DMS114 treated with DMSO at 0.1 percent for 48 hours (cell line): Measurements from ENCODE around the gene TMEFF2.

Experiments
- DNase-seq: peaks from one replicate; lab custom pipeline; 2025; ENCODE audit not compliant: unreplicated experiment; lab: John Stamatoyannopoulos, UW

TMEFF2 gene

GRCh38 chr2:191910518-191910917 lies 284.2 kb downstream of the TMEFF2 start:
- DNase-seq, result no peak

GRCh38 chr2:191908874-191909273 lies 285.9 kb downstream of the TMEFF2 start:
- no peak for DNase-seq

- no peak for DNase-seq
Measured at GRCh38 chr2:191907545-191907944, 287.2 kb downstream of the TMEFF2 start.

GRCh38 chr2:191907091-191907490 lies 287.6 kb downstream of the TMEFF2 start:
- no peak for DNase-seq

GRCh38 chr2:191905336-191905735 lies 289.4 kb downstream of the TMEFF2 start:
- DNase-seq, result no peak

- DNase-seq, result no peak
Measured at GRCh38 chr2:191901031-191901430, 293.7 kb downstream of the TMEFF2 start.

GRCh38 chr2:191899410-191899809 lies 295.3 kb downstream of the TMEFF2 start:
- DNase-seq, result no peak
